SK-N-SH (cell line): Measurements from ENCODE around the gene ARHGAP26.

Experiments
- FOXJ3 ChIP-seq: sonication (generic); formaldehyde crosslinking; IDR thresholded peaks from 2 replicates; pipeline ENCODE4 v1.5.1; 2020; ENCODE audit warnings: mild to moderate bottlenecking, missing genetic modification reagents
- YY1 ChIP-seq: IDR thresholded peaks from 2 replicates; pipeline ENCODE4 v1.4.0; 2012; ENCODE audit warnings: low read depth, mild to moderate bottlenecking
- TF ChIP-seq, protein P1 (sequence below): fragments of 200-600 bp; sonication (generic); IDR thresholded peaks from 2 replicates; pipeline ENCODE4 v1.6.1; 2017; ENCODE audit warnings: antibody characterized with exemption, mild to moderate bottlenecking, moderate library complexity

DNA sequence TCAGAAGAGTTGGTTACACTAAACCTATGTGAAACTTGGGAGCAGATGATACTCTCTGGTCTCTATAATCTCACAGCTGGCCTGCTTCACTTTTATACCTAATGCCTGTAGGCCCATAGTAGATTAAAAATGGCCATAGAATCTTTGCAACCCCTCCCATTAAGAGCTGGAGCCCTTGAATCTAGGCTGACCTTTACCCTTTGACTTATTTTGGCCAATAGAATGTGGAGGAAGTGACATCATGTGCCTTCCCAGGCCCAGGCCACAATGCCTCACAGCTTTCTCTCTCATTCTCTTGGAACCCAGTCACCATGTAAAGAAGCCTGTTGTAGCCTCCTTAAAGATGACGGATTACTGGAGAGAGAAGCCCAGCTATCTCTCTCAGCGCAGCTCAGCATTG, 382.3 kb downstream of the ARHGAP26 start:
- TF ChIP-seq, protein P1, sequence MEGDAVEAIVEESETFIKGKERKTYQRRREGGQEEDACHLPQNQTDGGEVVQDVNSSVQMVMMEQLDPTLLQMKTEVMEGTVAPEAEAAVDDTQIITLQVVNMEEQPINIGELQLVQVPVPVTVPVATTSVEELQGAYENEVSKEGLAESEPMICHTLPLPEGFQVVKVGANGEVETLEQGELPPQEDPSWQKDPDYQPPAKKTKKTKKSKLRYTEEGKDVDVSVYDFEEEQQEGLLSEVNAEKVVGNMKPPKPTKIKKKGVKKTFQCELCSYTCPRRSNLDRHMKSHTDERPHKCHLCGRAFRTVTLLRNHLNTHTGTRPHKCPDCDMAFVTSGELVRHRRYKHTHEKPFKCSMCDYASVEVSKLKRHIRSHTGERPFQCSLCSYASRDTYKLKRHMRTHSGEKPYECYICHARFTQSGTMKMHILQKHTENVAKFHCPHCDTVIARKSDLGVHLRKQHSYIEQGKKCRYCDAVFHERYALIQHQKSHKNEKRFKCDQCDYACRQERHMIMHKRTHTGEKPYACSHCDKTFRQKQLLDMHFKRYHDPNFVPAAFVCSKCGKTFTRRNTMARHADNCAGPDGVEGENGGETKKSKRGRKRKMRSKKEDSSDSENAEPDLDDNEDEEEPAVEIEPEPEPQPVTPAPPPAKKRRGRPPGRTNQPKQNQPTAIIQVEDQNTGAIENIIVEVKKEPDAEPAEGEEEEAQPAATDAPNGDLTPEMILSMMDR: no peak
- no peak for TF ChIP-seq FOXJ3
- TF ChIP-seq YY1: no peak
